HEK293T (cell line): ENCODE measurements around the gene ASTL.
A peak's percentile ranks its signal among the peaks of the same experiment; 100 is the strongest.

Experiments used
- CTCF ChIA-PET: fragments of 350-600 bp; formaldehyde crosslinking; extraction: SDS; loops from one replicate; lab custom pipeline; 2021; ENCODE audit warnings: antibody characterized with exemption, inconsistent platforms; lab: Yijun Ruan, JAX
- POLR2A ChIA-PET: fragments of 350-600 bp; formaldehyde crosslinking; extraction: SDS; loops from one replicate; lab custom pipeline; 2020; ENCODE audit warnings: antibody characterized with exemption, inconsistent platforms; lab: Yijun Ruan, JAX
- DNase-seq: peaks from one replicate; pipeline ENCODE4 v3.0.0; 2012; ENCODE audit warnings: mixed read lengths; ENCODE audit errors: extremely low spot score
- ARNT ChIP-seq: fragments of 450-650 bp; IDR thresholded peaks from 2 replicates; pipeline ENCODE4 v1.6.1; 2017; ENCODE audit warnings: mild to moderate bottlenecking
- BHLHE40 ChIP-seq: fragments of 450-650 bp; IDR thresholded peaks from 2 replicates; pipeline ENCODE4 v1.6.1; 2016; ENCODE audit warnings: mild to moderate bottlenecking, moderate library complexity, borderline replicate concordance
- CTBP1 ChIP-seq: fragments of 450-650 bp; IDR thresholded peaks from 2 replicates; pipeline ENCODE4 v1.6.1; 2016; ENCODE audit warnings: borderline replicate concordance
- ELF4 ChIP-seq: fragments of 450-650 bp; IDR thresholded peaks from 2 replicates; pipeline ENCODE4 v1.6.1; 2017; ENCODE audit warnings: antibody characterized with exemption
- FOXA1 ChIP-seq: fragments of 450-650 bp; IDR thresholded peaks from 2 replicates; pipeline ENCODE4 v1.6.1; 2016; ENCODE audit warnings: mild to moderate bottlenecking
- FOXK2 ChIP-seq: fragments of 450-650 bp; IDR thresholded peaks from 2 replicates; pipeline ENCODE4 v1.6.1; 2016; ENCODE audit warnings: mild to moderate bottlenecking
- FOXM1 ChIP-seq: fragments of 450-650 bp; IDR thresholded peaks from 2 replicates; pipeline ENCODE4 v1.6.1; 2017; ENCODE audit warnings: mild to moderate bottlenecking, borderline replicate concordance
- HDGF ChIP-seq: fragments of 450-650 bp; IDR thresholded peaks from 2 replicates; pipeline ENCODE4 v1.6.1; 2017; ENCODE audit warnings: antibody characterized with exemption, borderline replicate concordance
- L3MBTL2 ChIP-seq: fragments of 450-650 bp; conservative IDR thresholded peaks from 2 replicates; pipeline ENCODE4 v1.6.1; 2016; ENCODE audit warnings: mild to moderate bottlenecking
- LEF1 ChIP-seq: fragments of 450-650 bp; IDR thresholded peaks from 2 replicates; pipeline ENCODE4 v1.6.1; 2017; ENCODE audit warnings: mild to moderate bottlenecking, borderline replicate concordance
- NFRKB ChIP-seq: fragments of 450-650 bp; IDR thresholded peaks from 2 replicates; pipeline ENCODE4 v1.6.1; 2016; ENCODE audit warnings: mild to moderate bottlenecking, moderate library complexity
- SP1 ChIP-seq: fragments of 450-650 bp; IDR thresholded peaks from 2 replicates; pipeline ENCODE4 v1.6.1; 2017
- SUZ12 ChIP-seq: fragments of 450-650 bp; IDR thresholded peaks from 2 replicates; pipeline ENCODE4 v1.6.1; 2016; ENCODE audit warnings: mild to moderate bottlenecking
- TARDBP ChIP-seq: fragments of 450-650 bp; IDR thresholded peaks from 2 replicates; pipeline ENCODE4 v1.6.1; 2016
- ZNF384 ChIP-seq: fragments of 450-650 bp; IDR thresholded peaks from 2 replicates; pipeline ENCODE4 v1.6.1; 2016
- TF ChIP-seq, protein P1 (sequence below): fragments of 450-650 bp; IDR thresholded peaks from 2 replicates; pipeline ENCODE4 v1.6.1; 2016

The ASTL gene

DNA sequence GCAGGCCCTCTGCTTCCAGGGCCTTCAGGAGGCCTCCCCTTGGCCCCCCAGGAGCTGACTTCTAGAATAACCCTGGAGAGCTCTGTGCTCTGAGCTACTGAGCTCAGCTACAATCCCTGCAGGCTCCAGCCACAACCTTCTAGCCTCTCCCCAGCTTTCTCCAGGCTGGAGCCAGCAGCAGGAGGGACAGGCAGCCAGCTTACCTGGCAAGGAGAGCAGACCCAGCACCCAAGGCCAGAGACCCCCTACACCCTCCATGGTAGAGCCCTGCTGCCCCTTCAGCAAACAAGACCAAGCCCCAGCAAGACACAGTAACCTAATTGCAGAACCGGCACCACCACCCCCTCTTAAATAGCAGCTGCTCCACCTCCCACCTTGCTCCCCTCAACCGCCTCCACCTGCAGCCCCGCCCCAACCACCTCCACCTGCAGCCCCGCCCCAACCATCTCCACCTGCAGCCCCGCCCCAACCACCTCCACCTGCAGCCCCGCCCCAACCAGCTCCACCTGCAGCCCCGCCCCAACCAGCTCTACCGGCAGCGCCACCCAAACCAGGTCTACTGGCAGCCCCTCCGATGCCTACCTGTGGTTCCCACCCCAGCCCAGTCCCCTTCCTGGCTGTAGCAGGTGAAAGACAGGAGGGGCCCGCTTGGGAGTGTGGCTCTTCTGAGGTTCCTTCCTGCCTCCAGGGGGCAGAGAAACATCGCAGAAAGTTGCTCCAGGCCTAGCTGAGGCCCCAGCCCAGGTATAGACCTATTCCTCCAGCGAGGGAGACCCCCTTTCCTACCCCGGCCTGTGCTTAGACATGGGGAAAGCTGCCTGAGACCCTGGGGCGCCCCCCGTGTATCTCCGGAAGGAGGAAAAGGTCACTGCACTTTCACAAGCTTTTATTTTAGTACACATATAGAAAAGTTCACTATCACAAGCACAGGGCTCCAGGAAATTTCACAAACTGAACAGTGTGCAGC is at the start of gene ASTL:
Gene ASTL (minus strand): TSS at position 324 of the 967 bp plus-strand sequence. CDS start 66 bp downstream, at position 258.
- POLR2A ChIA-PET, result interaction anchor here (2.8 kb wide), 1 partner anchor 70 kb away, joined by 12 read pairs; the partner anchor contains the start of gene STARD7

DNA sequence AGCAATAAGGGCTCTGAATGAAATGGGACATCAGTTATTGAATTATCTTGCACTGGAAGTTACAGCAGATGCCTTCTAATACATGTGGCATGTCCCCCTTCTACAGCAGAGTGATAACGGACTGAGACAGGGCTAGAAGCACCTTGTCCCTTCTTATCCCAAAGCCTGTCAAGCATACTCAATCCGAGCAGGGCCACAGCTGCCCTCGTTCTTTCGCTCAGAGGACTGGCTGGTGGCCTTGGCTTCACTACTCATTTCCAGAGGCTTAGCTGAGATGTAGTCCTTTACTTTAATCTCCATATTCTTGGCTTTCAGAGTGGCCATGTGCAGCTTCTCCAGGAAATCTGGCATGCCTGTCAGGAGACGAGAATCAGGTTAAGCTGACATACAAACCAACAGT is 48.3 kb upstream of the ASTL start:
- ChIA-PET POLR2A (interaction anchor here (2.0 kb wide), 1 partner anchor 22 kb away, joined by 9 read pairs; the partner anchor contains the start of gene STARD7), CTCF (no interaction called here)
- DNase-seq, result no peak
- TF ChIP-seq LEF1 (no peak), FOXA1 (no peak), BHLHE40 (no peak), FOXK2 (no peak), SP1 (no peak), CTBP1 (no peak), TARDBP (no peak), ELF4 (no peak), HDGF (no peak), ZNF384 (no peak), L3MBTL2 (no peak), ARNT (no peak), SUZ12 (no peak), NFRKB (no peak), FOXM1 (no peak)
- TF ChIP-seq, protein P1, sequence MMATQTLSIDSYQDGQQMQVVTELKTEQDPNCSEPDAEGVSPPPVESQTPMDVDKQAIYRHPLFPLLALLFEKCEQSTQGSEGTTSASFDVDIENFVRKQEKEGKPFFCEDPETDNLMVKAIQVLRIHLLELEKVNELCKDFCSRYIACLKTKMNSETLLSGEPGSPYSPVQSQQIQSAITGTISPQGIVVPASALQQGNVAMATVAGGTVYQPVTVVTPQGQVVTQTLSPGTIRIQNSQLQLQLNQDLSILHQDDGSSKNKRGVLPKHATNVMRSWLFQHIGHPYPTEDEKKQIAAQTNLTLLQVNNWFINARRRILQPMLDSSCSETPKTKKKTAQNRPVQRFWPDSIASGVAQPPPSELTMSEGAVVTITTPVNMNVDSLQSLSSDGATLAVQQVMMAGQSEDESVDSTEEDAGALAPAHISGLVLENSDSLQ, result no peak

More for the DNA sequence above, at the start of gene ASTL:
- TF ChIP-seq NFRKB (no peak), FOXK2 (no peak), ARNT (no peak), ELF4 (no peak)
- TF ChIP-seq, protein P1, result no peak
- peak; percentile 59 for DNase-seq
- CTCF ChIA-PET, result interaction anchor here (1.1 to 4.4 kb wide), 2 partner anchors 10 to 36 kb away, joined by 3 to 40 read pairs; no protein-coding TSS in a partner anchor

DNA sequence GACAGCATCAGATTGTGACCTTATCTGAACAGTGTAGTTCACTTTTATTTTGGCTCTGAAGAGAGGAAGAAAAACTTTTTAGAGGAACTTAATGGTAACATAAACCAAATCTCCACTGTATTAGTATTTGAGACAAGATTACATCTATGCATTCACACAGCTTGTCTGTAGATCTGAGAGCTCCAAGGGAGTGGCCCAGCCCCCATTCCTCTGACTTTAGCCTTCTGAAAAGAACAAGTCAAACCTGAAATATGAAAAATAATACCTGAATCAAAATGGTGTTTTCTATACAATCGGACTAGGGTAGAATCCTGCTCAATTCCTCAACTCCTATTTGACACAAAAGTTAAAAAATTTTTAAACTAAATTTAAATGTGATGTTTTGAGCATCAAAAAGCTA is 47.2 kb upstream of the ASTL start:
- TF ChIP-seq TARDBP (no peak), SUZ12 (no peak), HDGF (no peak), FOXA1 (no peak), ARNT (no peak), NFRKB (no peak), FOXM1 (no peak), BHLHE40 (no peak), SP1 (no peak), ZNF384 (no peak), LEF1 (no peak), FOXK2 (no peak)
- TF ChIP-seq, protein P1, result no peak
- ChIA-PET CTCF (interaction anchor here (1.1 kb wide), 1 partner anchor 11 kb away, joined by 3 read pairs; no protein-coding TSS in a partner anchor), POLR2A (interaction anchor here (2.0 kb wide), 1 partner anchor 23 kb away, joined by 9 read pairs; the partner anchor contains the start of gene STARD7)
- DNase-seq, result no peak

DNA sequence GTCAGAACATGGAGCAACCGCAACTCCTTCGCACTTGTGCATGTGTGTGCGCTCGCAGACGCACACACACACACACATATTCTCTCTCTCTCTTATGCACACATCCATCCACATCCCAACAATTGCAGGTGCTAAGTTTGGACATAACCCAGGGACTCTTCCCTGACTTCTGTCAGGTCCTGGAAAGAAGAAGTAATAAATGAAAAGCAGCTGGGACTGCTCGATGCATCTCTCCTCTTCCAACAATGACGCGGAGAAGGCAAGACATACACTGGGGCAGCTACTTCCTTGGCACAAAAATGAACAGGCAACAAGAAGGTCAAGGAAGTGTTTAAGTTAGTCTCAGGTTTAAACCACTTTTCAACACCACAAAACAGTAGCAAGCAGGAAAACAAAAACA is 46.7 kb upstream of the ASTL start:
- no peak for DNase-seq
- ChIA-PET POLR2A (no interaction called here), CTCF (no interaction called here)
- no peak for TF ChIP-seq ARNT

DNA sequence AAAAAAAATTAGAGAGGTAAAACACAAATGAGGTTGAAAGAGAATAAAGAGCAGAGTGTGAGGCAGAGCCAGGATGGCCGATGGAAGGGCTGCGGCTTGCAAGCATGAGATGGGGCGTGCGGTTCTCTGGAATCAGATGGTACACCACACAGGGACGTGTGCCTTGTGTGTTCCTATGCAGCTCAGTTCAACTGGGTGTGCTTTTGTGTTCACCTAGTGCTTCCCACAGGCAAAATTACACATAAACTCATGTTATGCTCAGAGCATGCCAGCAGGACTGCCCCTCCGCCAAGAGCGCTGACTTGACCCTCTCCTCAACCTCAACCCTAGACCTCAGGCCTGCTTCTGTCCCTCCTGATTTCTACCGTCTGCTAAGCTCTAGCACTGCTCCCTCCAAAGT is 45.9 kb upstream of the ASTL start:
- ChIA-PET CTCF (no interaction called here), POLR2A (no interaction called here)
- TF ChIP-seq, protein P1, result no peak
- TF ChIP-seq ZNF384, result no peak
- TF ChIP-seq HDGF, result no peak
- TF ChIP-seq CTBP1, result no peak
- TF ChIP-seq TARDBP, result no peak
- no peak for TF ChIP-seq BHLHE40
- DNase-seq, result no peak

DNA sequence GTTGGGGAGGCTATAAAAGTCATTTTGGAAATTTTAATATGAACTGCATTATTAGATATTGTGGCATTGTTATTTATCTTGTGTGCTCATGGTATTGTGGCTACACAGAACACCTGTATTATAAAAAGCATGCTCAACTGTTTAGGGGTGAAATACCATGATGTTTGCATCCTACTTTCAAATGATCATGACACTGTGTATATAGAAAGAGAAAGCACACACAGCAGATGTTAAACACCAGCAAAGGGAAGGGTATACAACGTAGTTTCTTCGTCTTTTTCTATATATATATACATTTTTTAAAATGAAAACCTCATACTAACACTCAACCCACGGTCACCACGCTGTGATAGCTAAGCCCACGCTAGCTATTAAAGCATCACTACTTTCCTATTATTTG is 43.2 kb upstream of the ASTL start:
- no peak for DNase-seq
- POLR2A ChIA-PET, result no interaction called here
- CTCF ChIA-PET, result interaction anchor here (0.8 kb wide), 1 partner anchor 189 kb away, joined by 3 read pairs; no protein-coding TSS in a partner anchor
- no peak for TF ChIP-seq NFRKB
- TF ChIP-seq, protein P1, result no peak
- no peak for TF ChIP-seq FOXA1
- TF ChIP-seq ARNT, result no peak
- TF ChIP-seq FOXM1, result no peak
- TF ChIP-seq ZNF384, result no peak
- no peak for TF ChIP-seq FOXK2
- no peak for TF ChIP-seq HDGF
- no peak for TF ChIP-seq LEF1
- no peak for TF ChIP-seq BHLHE40
- TF ChIP-seq ELF4, result no peak
- no peak for TF ChIP-seq SUZ12
- TF ChIP-seq TARDBP, result no peak
- TF ChIP-seq CTBP1, result no peak
- TF ChIP-seq SP1, result no peak
- TF ChIP-seq L3MBTL2, result no peak
